Bronchial epithelial cell (primary cell): ENCODE measurements around the gene SERP2. TPM values are rescaled to one million over a fixed set of nuclear protein-coding genes. Genes with fewer than 3 reads are reported as not detected.

Experiments
- DNase-seq: peaks from one replicate; pipeline ENCODE4 v3.0.0-alpha.2; 2010; ENCODE audit warnings: low read depth
- FAIRE-seq: peaks from 2 replicates; lab custom pipeline; 2011; peaks lifted over from hg19 to GRCh38; lab: Jason Lieb, UNC
- H3K27me3 ChIP-seq: 2 replicates; pipeline ENCODE4 v1.5.1; 2011; ENCODE audit warnings: low read length; ENCODE audit not compliant: control insufficient read depth, insufficient read depth
- H3K36me3 ChIP-seq: 2 replicates; pipeline ENCODE4 v1.5.1; 2011; ENCODE audit warnings: low read length; ENCODE audit not compliant: control insufficient read depth, insufficient read depth
- H3K4me3 ChIP-seq: 2 replicates; pipeline ENCODE4 v1.5.1; 2011; ENCODE audit warnings: mild to moderate bottlenecking, low read depth, low read length, control low read depth
- CTCF ChIP-seq: IDR thresholded peaks from 2 replicates; pipeline ENCODE4 v1.5.1; 2011; ENCODE audit warnings: mild to moderate bottlenecking, moderate library complexity, low read length, control low read depth, inconsistent platforms; ENCODE audit not compliant: insufficient read depth, severe bottlenecking
- total RNA-seq: library from RNA; depleted of rRNA; stranded (reverse); fragments of >200 nt; gene quantifications from 2 replicates; pipeline ENCODE4 v1.2.1, GENCODE V29; 2014

The SERP2 gene
- total RNA-seq, 1 donor from 2014 or later = 1.1 TPM

GRCh38 chr13:44351505-44351854 is 22.1 kb upstream of the SERP2 start:
- TF ChIP-seq CTCF = no peak
- FAIRE-seq = no peak

DNA sequence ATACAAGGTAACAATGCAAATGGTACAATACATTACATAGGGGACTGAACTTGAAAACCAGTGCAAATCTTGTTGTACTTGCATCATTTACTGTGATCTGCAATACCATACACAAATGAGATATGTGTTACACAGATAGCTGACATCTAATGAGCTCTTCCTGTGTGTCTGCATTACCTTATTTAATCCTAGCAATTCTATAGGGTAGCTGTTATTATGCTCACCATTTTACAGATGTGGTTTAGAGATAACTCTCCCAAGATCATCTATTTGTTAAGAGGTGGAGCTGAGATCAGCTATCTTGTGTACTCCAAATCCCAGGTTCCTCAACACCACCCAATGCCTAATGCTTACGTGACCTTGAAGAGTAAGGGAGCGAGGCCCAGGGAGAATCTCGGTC is 21.4 kb upstream of the SERP2 start:
- no peak for FAIRE-seq
- Histone ChIP-seq H3K27me3 (no peaks in the 10 kb centered on the region), H3K36me3 (no peaks in the 10 kb centered on the region), H3K4me3 (no peak overlapping the region)
- no peak for DNase-seq
- no peak for TF ChIP-seq CTCF

More at GRCh38 chr13:44351505-44351854, 22.1 kb upstream of the SERP2 start:
- no peaks in the 10 kb centered on the region for H3K36me3 ChIP-seq
- H3K27me3 ChIP-seq = no peaks in the 10 kb centered on the region
- no peak overlapping the region for H3K4me3 ChIP-seq
- DNase-seq = no peak

- no peaks in the 10 kb centered on the region for H3K27me3 ChIP-seq
- no peaks in the 10 kb centered on the region for H3K36me3 ChIP-seq
- peak; percentile 48 for DNase-seq
- FAIRE-seq = no peak
- no peak overlapping the region for H3K4me3 ChIP-seq
- no peak for TF ChIP-seq CTCF
These were observed 21.0 kb upstream of the SERP2 start for GRCh38 chr13:44352671-44353070.

DNA sequence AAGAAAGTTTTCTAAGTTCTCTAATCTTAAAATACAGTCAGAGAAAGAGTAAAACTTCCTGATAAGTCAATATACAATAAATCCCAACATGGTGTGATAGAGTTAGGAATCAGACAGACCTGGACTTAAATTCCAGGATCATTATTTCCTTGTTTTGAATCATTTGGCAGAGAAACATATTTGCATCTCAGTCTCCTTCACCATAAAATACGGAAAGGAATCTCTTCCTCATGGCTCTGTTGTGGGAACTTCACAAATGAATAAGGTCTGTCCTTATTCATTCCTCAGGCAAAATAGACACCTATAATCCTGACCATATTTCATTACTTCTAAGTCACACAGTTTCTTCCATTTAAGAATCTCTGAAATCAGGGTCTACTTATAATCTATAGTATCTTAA is 19.3 kb upstream of the SERP2 start:
- Histone ChIP-seq H3K4me3 (no peak overlapping the region), H3K27me3 (no peaks in the 10 kb centered on the region), H3K36me3 (no peaks in the 10 kb centered on the region)
- no peak for FAIRE-seq
- no peak for TF ChIP-seq CTCF
- no peak for DNase-seq

GRCh38 chr13:44354884-44355283 is 18.7 kb upstream of the SERP2 start:
- DNase-seq (no peak), FAIRE-seq (no peak)
- TF ChIP-seq CTCF = no peak
- no peaks in the 10 kb centered on the region for H3K27me3 ChIP-seq
- no peaks in the 10 kb centered on the region for H3K36me3 ChIP-seq
- no peak overlapping the region for H3K4me3 ChIP-seq

DNA sequence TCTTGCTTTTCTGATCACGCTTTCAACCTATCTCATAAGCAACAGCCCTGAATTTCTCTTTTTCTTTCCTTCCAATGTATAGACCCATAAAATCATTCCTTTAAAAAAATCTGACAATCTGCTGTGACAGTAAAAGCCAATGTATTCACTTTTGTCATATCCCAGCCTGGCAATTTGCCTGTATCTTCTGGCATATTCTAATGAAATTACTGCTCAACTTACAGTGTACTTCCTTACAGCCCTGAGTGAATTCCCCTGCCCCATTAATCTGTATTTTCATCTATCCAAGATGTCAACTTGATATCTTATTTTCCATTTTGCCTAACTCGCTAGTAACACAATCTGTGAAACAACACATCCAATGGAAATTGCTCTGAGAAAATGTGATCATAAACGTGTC is 18.0 kb upstream of the SERP2 start:
- DNase-seq (no peak), FAIRE-seq (no peak)
- Histone ChIP-seq H3K36me3 (no peaks in the 10 kb centered on the region), H3K27me3 (no peaks in the 10 kb centered on the region), H3K4me3 (no peak overlapping the region)
- no peak for TF ChIP-seq CTCF
